MCF 10A (cell line): ENCODE data around the gene C1orf21. TPM values are rescaled to one million over a fixed set of nuclear protein-coding genes. Genes with fewer than 3 reads are reported as not detected.

Source experiments
- BruUV-seq: library from RNA; stranded (reverse); fragments of 400-500 nt; replicated peaks from 2 replicates; lab custom pipeline; 2021; lab: Mats Ljungman, UMichigan
- CTCF ChIA-PET: fragments of 300-600 bp; sonication (Branson Sonifier 250); formaldehyde crosslinking; extraction: SDS; loops from one replicate; lab custom pipeline; 2021; ENCODE audit warnings: antibody characterized with exemption, inconsistent platforms; lab: Yijun Ruan, JAX
- POLR2A ChIA-PET: fragments of 300-600, 350-650 bp; sonication (Branson Sonifier 250); formaldehyde crosslinking; extraction: SDS; loops from one replicate; lab custom pipeline; 2020; ENCODE audit warnings: antibody characterized with exemption, inconsistent platforms; lab: Yijun Ruan, JAX
- DNase-seq: peaks from one replicate; pipeline ENCODE4 v3.0.0-alpha.2; 2018; ENCODE audit not compliant: unreplicated experiment
- H3K27ac Mint-ChIP-seq: one replicate; pipeline ENCODE4 v1.8.0; 2022; ENCODE audit warnings: mild to moderate bottlenecking, low read depth, mixed read lengths; ENCODE audit not compliant: unreplicated experiment
- H3K27me3 Mint-ChIP-seq: one replicate; pipeline ENCODE4 v1.8.0; 2022; ENCODE audit warnings: mixed read lengths; ENCODE audit not compliant: insufficient read depth, unreplicated experiment
- H3K36me3 Mint-ChIP-seq: one replicate; pipeline ENCODE4 v1.8.0; 2022; ENCODE audit warnings: mild to moderate bottlenecking, moderate library complexity, mixed read lengths; ENCODE audit not compliant: insufficient read depth, unreplicated experiment
- H3K4me1 Mint-ChIP-seq: one replicate; pipeline ENCODE4 v1.8.0; 2022; ENCODE audit warnings: mixed read lengths; ENCODE audit not compliant: insufficient read depth, unreplicated experiment
- H3K4me3 Mint-ChIP-seq: one replicate; pipeline ENCODE4 v1.8.0; 2022; ENCODE audit warnings: mild to moderate bottlenecking, moderate library complexity, mixed read lengths; ENCODE audit not compliant: unreplicated experiment
- H3K9me3 Mint-ChIP-seq: one replicate; pipeline ENCODE4 v1.8.0; 2022; ENCODE audit warnings: mixed read lengths; ENCODE audit not compliant: unreplicated experiment
- intact Hi-C: fragments of 100-400 bp; cut with micrococcal nuclease; formaldehyde crosslinking; loops from 2 replicates; pipeline ENCODE4 v1.14.1; 2022
- total RNA-seq: library from RNA; stranded (reverse); gene quantifications from 2 replicates; pipeline ENCODE4 v1.2.3, GENCODE V29; 2022
- TF ChIP-seq, protein P1 (sequence below): fragments of 200-600 bp; IDR thresholded peaks from one replicate; pipeline ENCODE4 v1.8.0; 2022; ENCODE audit warnings: antibody characterized with exemption, mild to moderate bottlenecking; ENCODE audit not compliant: unreplicated experiment

The C1orf21 gene
- total RNA-seq, 1 experiment from 2014 or later = 23.2 TPM

DNA sequence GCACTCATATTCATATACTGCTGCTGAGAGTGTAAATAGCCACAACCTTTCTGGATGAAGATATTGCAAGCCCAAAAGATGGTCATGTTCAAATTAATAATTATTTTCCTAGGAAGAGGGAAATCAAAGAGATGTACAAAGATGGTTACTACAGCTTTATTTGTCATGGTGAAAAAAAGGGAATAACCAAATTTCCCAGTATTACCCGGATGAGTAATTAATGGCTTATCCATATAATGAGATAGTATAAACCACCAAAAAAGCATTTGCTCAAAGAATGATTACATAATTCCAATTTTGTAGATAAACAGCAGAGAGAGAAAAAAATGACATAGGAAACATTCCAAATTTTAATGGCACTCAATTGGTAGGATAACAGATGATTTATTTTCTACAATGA, 165.6 kb downstream of the C1orf21 start:
- DNase-seq = no peak
- Mint-ChIP-seq H3K27me3 (no peaks in the 10 kb centered on the region), H3K36me3 (peaks cover 8% of the 10 kb centered on the region), H3K4me3 (no peak overlapping the region), H3K4me1 (peaks cover 22% of the 10 kb centered on the region), H3K9me3 (no peaks in the 10 kb centered on the region), H3K27ac (no peak overlapping the region)
- no TSS peak for BruUV-seq
- TF ChIP-seq, protein P1, sequence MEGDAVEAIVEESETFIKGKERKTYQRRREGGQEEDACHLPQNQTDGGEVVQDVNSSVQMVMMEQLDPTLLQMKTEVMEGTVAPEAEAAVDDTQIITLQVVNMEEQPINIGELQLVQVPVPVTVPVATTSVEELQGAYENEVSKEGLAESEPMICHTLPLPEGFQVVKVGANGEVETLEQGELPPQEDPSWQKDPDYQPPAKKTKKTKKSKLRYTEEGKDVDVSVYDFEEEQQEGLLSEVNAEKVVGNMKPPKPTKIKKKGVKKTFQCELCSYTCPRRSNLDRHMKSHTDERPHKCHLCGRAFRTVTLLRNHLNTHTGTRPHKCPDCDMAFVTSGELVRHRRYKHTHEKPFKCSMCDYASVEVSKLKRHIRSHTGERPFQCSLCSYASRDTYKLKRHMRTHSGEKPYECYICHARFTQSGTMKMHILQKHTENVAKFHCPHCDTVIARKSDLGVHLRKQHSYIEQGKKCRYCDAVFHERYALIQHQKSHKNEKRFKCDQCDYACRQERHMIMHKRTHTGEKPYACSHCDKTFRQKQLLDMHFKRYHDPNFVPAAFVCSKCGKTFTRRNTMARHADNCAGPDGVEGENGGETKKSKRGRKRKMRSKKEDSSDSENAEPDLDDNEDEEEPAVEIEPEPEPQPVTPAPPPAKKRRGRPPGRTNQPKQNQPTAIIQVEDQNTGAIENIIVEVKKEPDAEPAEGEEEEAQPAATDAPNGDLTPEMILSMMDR = no peak
- ChIA-PET POLR2A (no interaction called here), CTCF (no interaction called here)
- intact Hi-C loops = no loop called here

GRCh38 chr1:184553845-184554244, 167.0 kb downstream of the C1orf21 start:
- Mint-ChIP-seq H3K9me3 (no peaks in the 10 kb centered on the region), H3K27ac (no peak overlapping the region), H3K36me3 (peaks cover 9% of the 10 kb centered on the region), H3K4me1 (peaks cover 32% of the 10 kb centered on the region), H3K27me3 (no peaks in the 10 kb centered on the region), H3K4me3 (no peak overlapping the region)
- no TSS peak for BruUV-seq
- TF ChIP-seq, protein P1 = no peak
- ChIA-PET CTCF (interaction anchor here (0.6 kb wide), 1 partner anchor 310 kb away, joined by 4 read pairs; no protein-coding TSS in a partner anchor), POLR2A (no interaction called here)
- intact Hi-C loops = no loop called here
- no peak for DNase-seq

GRCh38 chr1:184555665-184556641, 169.1 kb downstream of the C1orf21 start:
- no peak overlapping the region for H3K4me3 Mint-ChIP-seq
- H3K27me3 Mint-ChIP-seq = no peaks in the 10 kb centered on the region
- POLR2A ChIA-PET = interaction anchor here (0.6 to 4.2 kb wide), 11 partner anchors 10 to 168 kb away, joined by 3 to 45 read pairs (median 3); partner anchors contain the start of gene C1orf21
- TF ChIP-seq, protein P1 = no peak
- BruUV-seq = no TSS peak
- DNase-seq = peak; percentile 52
- no peaks in the 10 kb centered on the region for H3K9me3 Mint-ChIP-seq
- H3K36me3 Mint-ChIP-seq = peaks cover 9% of the 10 kb centered on the region
- peak overlapping the region; percentile 91 for H3K27ac Mint-ChIP-seq
- H3K4me1 Mint-ChIP-seq = peaks cover 41% of the 10 kb centered on the region
- intact Hi-C loops = loop anchor here (2.0 to 5.0 kb wide), 2 partner anchors 136 to 169 kb away; partner anchors contain the start of gene C1orf21
- CTCF ChIA-PET = interaction anchor here (0.6 to 2.5 kb wide), 5 partner anchors 22 to 181 kb away, joined by 4 to 12 read pairs (median 4); partner anchors contain the start of gene C1orf21

GRCh38 chr1:184556665-184557064, 169.8 kb downstream of the C1orf21 start:
- no peaks in the 10 kb centered on the region for H3K9me3 Mint-ChIP-seq
- ChIA-PET POLR2A (interaction anchor here (0.6 to 4.2 kb wide), 11 partner anchors 11 to 171 kb away, joined by 3 to 45 read pairs (median 3); partner anchors contain the start of gene C1orf21), CTCF (interaction anchor here (1.0 to 2.5 kb wide), 3 partner anchors 22 to 170 kb away, joined by 4 to 12 read pairs (median 7); partner anchors contain the start of gene C1orf21)
- no peak for DNase-seq
- intact Hi-C loops = loop anchor here (2.0 to 5.0 kb wide), 2 partner anchors 136 to 170 kb away; partner anchors contain the start of gene C1orf21
- peak overlapping the region; percentile 91 for H3K27ac Mint-ChIP-seq
- peaks cover 41% of the 10 kb centered on the region for H3K4me1 Mint-ChIP-seq
- H3K27me3 Mint-ChIP-seq = no peaks in the 10 kb centered on the region
- TF ChIP-seq, protein P1 = no peak
- BruUV-seq = no TSS peak
- H3K4me3 Mint-ChIP-seq = no peak overlapping the region
- peaks cover 9% of the 10 kb centered on the region for H3K36me3 Mint-ChIP-seq
